ENCODE measurements around the gene TNFSF8. TPM values are rescaled to one million over a fixed set of nuclear protein-coding genes. Genes with fewer than 3 reads are reported as not detected.

TNFSF8 gene
- total and polyA plus RNA-seq, 2 of the 8 experiments (the other 6 are each of a cell fraction or from before 2014, with no cell fraction given), result not detected

GRCh38 chr9:114941376-114941775 is 11.0 kb upstream of the TNFSF8 start:
- Histone ChIP-seq H3K4me1 (replicated peaks in 1 of 4; ENCODE audit: control insufficient read depth in 3 of 4, insufficient read depth in 4 of 4, low read length in 3 of 4) (no peaks in the 10 kb centered on the region), H3K18ac (ENCODE audit: extremely low read depth, low read length) (no peak overlapping the region), H3K23me2 (ENCODE audit: low read depth, low read length) (no peaks in the 10 kb centered on the region), H3K14ac (ENCODE audit: insufficient read length) (no peak overlapping the region), H2BK15ac (ENCODE audit: low read length) (no peak overlapping the region), H2AFZ (ENCODE audit: low read length) (no peak overlapping the region), H2BK5ac (ENCODE audit: low read depth, low read length) (no peak overlapping the region), H3K23ac (ENCODE audit: insufficient read length) (no peak overlapping the region), H2BK12ac (ENCODE audit: low read depth, low read length) (no peak overlapping the region), H3K9me3 (ENCODE audit: insufficient read depth in 2 of 2, low read depth in 1 of 2, low read length in 1 of 2) (no peaks in the 10 kb centered on the region), H3K56ac (replicated peaks; ENCODE audit: insufficient read length, low read depth, low read length) (no peak overlapping the region), H4K5ac (ENCODE audit: insufficient read length, low read depth, low read length) (no peak overlapping the region), H2BK120ac (replicated peaks; ENCODE audit: low read depth, low read length) (no peak overlapping the region), H3K9ac (replicated peaks in 1 of 4; ENCODE audit: extremely low read depth in 1 of 4, low read depth in 3 of 4, low read length in 3 of 4) (no peak overlapping the region), H4K8ac (ENCODE audit: extremely low read depth, insufficient read depth, low read length) (no peak overlapping the region), H2AK5ac (ENCODE audit: low read depth, low read length) (no peak overlapping the region), H3K4me2 (ENCODE audit: insufficient read depth in 1 of 2, low read depth in 2 of 2, low read length in 2 of 2) (no peak overlapping the region), H3K4ac (replicated peaks; ENCODE audit: insufficient read length, low read depth, low read length) (no peak overlapping the region), H4K91ac (replicated peaks; ENCODE audit: insufficient read length, low read length) (no peak overlapping the region), H2BK20ac (ENCODE audit: low read length) (no peak overlapping the region), H3K27me3 (replicated peaks in 1 of 4; ENCODE audit: control insufficient read depth in 3 of 4, extremely low read depth in 1 of 4, insufficient read depth in 3 of 4, low read length in 3 of 4) (peaks cover 0 to 3% (median 0%) of the 10 kb centered on the region in 4 experiments; a peak in 2 of 7 replicates), H3K27ac (ENCODE audit: low read depth, low read length) (no peak overlapping the region), H3K79me1 (ENCODE audit: low read depth, low read length) (no peaks in the 10 kb centered on the region), H3K79me2 (ENCODE audit: control insufficient read depth in 1 of 2, insufficient read depth in 2 of 2, low read length in 2 of 2) (no peaks in the 10 kb centered on the region), H3K36me3 (ENCODE audit: control insufficient read depth in 2 of 4, insufficient read depth in 4 of 4, low read length in 3 of 4) (no peaks in the 10 kb centered on the region), H4K20me1 (replicated peaks in 1 of 2; ENCODE audit: control insufficient read depth in 1 of 2, insufficient read depth in 2 of 2, low read length in 2 of 2) (no peaks in the 10 kb centered on the region), H3K4me3 (ENCODE audit: extremely low read depth in 1 of 4, insufficient read depth in 2 of 4, low read depth in 3 of 4, low read length in 4 of 4) (no peak overlapping the region)
- CTCF ChIA-PET (ENCODE audit: partially characterized antibody), result interaction anchor here (1.0 to 1.2 kb wide), 2 partner anchors 16 to 20 kb away, joined by 3 read pairs; no protein-coding TSS in a partner anchor
- DNase-seq (ENCODE audit: low read depth in 1 of 2, low spot score in 2 of 2), result no peak
- 85% methylated on average over 2 of the region's 2 CpGs; no CpG with 5 or more reads in 1 of the 2 experiments for WGBS, 2 experiments (ENCODE audit: extremely low coverage in 1 of 2, insufficient coverage in 1 of 2, insufficient read length in 1 of 2, insufficient replicate concordance in 2 of 2, low coverage in 1 of 2, low lambda C conversion rate in 2 of 2, missing lambda C conversion rate in 1 of 2)
- FAIRE-seq, result no peak
- no peak for TF ChIP-seq JUND (IDR thresholded peaks at IDR 0.05; ENCODE audit: low read length)
- no peak for TF ChIP-seq YY1 (IDR thresholded peaks at IDR 0.05; ENCODE audit: low read depth, low read length)
- no peak for TF ChIP-seq ATF2 (IDR thresholded peaks at IDR 0.05; ENCODE audit: low read length)
- TF ChIP-seq TAF7 (optimal IDR thresholded peaks at IDR 0.05; ENCODE audit: borderline replicate concordance, low read depth, low read length), result no peak
- POLR2A ChIA-PET (ENCODE audit: partially characterized antibody), result no interaction called here

Measured in H1 (cell line).